ENCODE data around the gene CDKN2B-AS1. TPM values are rescaled to one million over a fixed set of nuclear protein-coding genes. Genes with fewer than 3 reads are reported as not detected.

Gene CDKN2B-AS1
- total RNA-seq, 1 donor from 2014 or later, result 2.4 TPM

DNA sequence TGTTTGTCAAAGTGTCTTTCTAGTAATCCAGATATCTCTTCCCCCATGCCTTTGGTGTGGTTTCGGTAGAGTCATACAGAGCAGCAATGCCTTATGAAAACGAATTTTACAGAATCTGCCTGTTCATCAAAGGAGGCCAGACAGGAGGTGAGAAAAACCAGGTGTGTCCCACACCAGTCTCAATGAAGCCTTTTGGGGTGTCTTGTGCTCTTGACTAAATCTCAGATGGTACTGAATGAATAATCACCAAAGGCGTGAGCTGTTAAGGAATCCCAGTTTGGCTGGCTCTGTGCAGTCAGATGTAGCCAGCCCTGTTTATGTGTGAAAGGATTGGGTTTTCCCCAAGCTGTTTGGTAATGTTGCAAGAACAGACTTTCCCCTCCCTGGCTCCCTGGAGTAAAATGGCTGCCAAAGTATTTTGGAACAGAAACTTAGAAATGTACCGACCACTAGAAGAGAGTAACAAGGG, 85.3 kb downstream of the CDKN2B-AS1 start:
- intact Hi-C loops (cut with DNase I), result no loop called here
- Histone ChIP-seq H3K27me3 (ENCODE audit: low read depth) (no peaks in the 10 kb centered on the region), H3K4me1 (no peaks in the 10 kb centered on the region), H3K9me3 (no peaks in the 10 kb centered on the region), H3K4me3 (no peak overlapping the region), H3K27ac (no peak overlapping the region), H3K36me3 (no peaks in the 10 kb centered on the region)
- ATAC-seq (peak; percentile 70 to 84), DNase-seq (no peak)
- TF ChIP-seq, protein P1, sequence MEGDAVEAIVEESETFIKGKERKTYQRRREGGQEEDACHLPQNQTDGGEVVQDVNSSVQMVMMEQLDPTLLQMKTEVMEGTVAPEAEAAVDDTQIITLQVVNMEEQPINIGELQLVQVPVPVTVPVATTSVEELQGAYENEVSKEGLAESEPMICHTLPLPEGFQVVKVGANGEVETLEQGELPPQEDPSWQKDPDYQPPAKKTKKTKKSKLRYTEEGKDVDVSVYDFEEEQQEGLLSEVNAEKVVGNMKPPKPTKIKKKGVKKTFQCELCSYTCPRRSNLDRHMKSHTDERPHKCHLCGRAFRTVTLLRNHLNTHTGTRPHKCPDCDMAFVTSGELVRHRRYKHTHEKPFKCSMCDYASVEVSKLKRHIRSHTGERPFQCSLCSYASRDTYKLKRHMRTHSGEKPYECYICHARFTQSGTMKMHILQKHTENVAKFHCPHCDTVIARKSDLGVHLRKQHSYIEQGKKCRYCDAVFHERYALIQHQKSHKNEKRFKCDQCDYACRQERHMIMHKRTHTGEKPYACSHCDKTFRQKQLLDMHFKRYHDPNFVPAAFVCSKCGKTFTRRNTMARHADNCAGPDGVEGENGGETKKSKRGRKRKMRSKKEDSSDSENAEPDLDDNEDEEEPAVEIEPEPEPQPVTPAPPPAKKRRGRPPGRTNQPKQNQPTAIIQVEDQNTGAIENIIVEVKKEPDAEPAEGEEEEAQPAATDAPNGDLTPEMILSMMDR (IDR thresholded peaks at IDR 0.05), result no peak

DNA sequence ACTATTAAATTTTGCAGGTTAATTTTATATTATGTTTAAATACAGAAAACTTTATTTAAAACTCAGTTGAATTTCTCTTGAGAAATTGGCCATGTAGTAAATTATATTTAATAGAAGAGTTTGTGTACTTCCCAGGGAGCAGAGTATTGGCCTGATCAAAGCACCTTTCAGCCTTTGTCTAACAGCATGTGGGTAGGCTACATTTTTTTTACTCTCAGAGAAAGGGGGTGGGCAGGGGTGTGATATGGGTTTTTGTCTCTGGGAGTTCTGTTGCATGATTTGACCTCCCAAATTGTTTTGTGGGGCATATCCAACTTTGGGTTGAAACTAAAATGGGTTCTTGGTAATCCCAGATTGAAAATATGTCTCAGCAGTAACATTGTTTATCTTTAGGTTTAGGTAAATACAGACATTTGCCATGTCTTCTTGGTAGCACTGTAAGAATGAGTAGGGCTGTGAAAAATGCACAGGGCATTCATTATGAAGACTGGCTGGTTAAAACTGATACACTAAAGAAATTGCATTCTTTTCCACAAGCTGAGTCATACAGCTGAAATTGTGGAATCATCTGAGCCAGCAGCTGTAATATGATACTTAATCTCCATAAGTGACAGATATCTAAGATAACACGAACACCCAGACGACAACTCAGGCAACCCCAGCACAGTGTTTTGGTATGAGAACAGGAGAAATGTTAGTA, 89.9 kb downstream of the CDKN2B-AS1 start:
- Histone ChIP-seq H3K27me3 (ENCODE audit: low read depth) (no peaks in the 10 kb centered on the region), H3K4me3 (no peak overlapping the region), H3K27ac (peak overlapping the region; percentile 1), H3K4me1 (no peaks in the 10 kb centered on the region), H3K36me3 (no peaks in the 10 kb centered on the region), H3K9me3 (no peaks in the 10 kb centered on the region)
- intact Hi-C loops (cut with DNase I), result no loop called here
- ATAC-seq (peak; percentile 64 to 75), DNase-seq (no peak)
- TF ChIP-seq, protein P1 (IDR thresholded peaks at IDR 0.05), result no peak

DNA sequence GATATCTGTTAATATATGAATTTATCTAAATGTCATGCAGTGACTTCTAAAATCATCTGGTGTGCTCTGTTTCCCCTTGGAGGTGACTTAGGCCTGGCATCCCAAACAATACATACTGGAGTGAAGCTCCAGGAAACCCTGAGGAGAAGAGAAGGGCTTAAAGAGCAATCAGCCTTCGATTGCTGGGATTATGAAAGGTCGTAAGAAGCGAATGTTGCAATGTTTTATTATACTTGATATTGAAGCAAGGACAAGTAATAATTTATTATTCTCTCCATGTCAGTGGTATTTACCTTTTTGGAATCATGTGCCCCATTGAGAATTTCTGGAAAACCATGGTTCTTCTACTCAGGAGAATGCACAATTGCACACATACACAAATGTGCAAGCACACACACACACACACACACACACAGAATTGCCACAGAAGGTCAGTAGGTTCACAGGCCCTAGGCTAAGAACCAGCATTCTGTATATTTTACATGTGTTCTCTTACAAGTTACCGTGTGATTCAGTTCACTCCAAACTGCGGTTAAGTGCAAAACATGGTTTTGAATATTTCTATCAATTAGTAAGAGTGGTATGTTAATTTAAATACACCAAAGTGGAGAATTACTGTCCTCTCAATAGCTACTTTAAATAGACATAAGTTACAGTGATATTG, 93.6 kb downstream of the CDKN2B-AS1 start:
- Histone ChIP-seq H3K9me3 (no peaks in the 10 kb centered on the region), H3K27me3 (ENCODE audit: low read depth) (no peaks in the 10 kb centered on the region), H3K27ac (no peak overlapping the region), H3K36me3 (no peaks in the 10 kb centered on the region), H3K4me1 (no peaks in the 10 kb centered on the region), H3K4me3 (no peak overlapping the region)
- intact Hi-C loops (cut with DNase I), result no loop called here
- no peak for DNase-seq
- no peak for ATAC-seq
- TF ChIP-seq, protein P1 (IDR thresholded peaks at IDR 0.05), result no peak

DNA sequence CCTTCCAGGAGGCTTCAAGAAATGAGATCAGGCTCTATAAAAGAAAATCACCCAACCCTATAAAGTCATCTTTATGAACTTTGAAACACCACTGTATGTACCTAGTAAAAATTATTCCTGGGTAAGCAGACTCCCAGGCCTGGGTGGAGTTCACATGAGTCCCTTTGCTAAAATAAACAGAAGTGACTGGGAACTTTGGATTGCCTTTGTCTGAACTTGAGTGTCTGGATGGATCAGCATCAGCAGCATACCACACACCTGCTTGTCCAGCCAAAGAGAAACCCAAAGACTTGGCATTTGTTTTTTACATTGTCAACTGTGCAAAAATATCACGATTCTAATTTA, 94.1 kb downstream of the CDKN2B-AS1 start:
- DNase-seq, result no peak
- Histone ChIP-seq H3K27me3 (ENCODE audit: low read depth) (no peaks in the 10 kb centered on the region), H3K36me3 (no peaks in the 10 kb centered on the region), H3K9me3 (no peaks in the 10 kb centered on the region), H3K27ac (no peak overlapping the region), H3K4me3 (no peak overlapping the region), H3K4me1 (no peaks in the 10 kb centered on the region)
- ATAC-seq, result no peak
- intact Hi-C loops (cut with DNase I), result no loop called here
- TF ChIP-seq, protein P1 (IDR thresholded peaks at IDR 0.05), result no peak

DNA sequence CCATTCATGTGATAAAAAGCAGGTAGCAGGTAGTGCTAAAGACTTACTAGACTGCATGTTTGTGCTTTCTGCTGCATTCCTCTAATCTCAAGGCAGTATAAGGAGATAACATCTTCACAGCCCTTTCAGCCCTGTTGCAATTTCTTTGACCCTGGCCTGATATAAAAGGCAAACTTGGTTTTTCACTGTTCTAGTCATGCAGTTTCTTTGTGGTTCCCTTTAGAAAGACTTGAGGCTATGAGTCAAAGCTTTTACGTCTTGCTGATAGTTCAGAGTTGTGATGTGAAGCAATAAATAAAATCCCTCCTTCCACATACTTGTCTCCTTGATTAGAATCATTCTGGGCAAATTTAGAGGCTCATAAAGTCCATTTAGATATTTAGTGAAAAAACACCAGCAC, 103.1 kb downstream of the CDKN2B-AS1 start:
- ATAC-seq (peak in 1 of 2 donors; percentile 21), DNase-seq (no peak)
- no peaks in the 10 kb centered on the region for H3K27me3 ChIP-seq (ENCODE audit: low read depth)
- intact Hi-C loops (cut with DNase I), result no loop called here
- no peak overlapping the region for H3K4me3 ChIP-seq
- TF ChIP-seq, protein P1 (IDR thresholded peaks at IDR 0.05), result no peak
- H3K9me3 ChIP-seq, result no peaks in the 10 kb centered on the region
- no peak overlapping the region for H3K27ac ChIP-seq
- no peaks in the 10 kb centered on the region for H3K4me1 ChIP-seq
- H3K36me3 ChIP-seq, result no peaks in the 10 kb centered on the region

All from lower lobe of right lung (tissue), 2 donors.